Measurements from ENCODE around the gene THBD. TPM values are rescaled to one million over a fixed set of nuclear protein-coding genes. Genes with fewer than 3 reads are reported as not detected.

Gene THBD
- total RNA-seq, result 11.7 and 19.9 TPM in 2 replicates

GRCh38 chr20:23049201-23050075, at the start of gene THBD:
THBD (minus strand) TSS chr20:23049672; CDS start chr20:23049504, 168 bp downstream.

GRCh38 chr20:23086056-23086566, 36.6 kb upstream of the THBD start, which contains the start of gene CD93:
CD93 (minus strand) TSS chr20:23086324; CDS start chr20:23086192, 132 bp downstream.

GRCh38 chr20:23034721-23035671, 14.5 kb downstream of the THBD start, which contains the start of gene SSTR4:
SSTR4 (plus strand) TSS chr20:23035312; CDS start chr20:23035484, 172 bp downstream.

Other genes with a start within 250 kb of the THBD start
- not detected in 2 replicates for gene SSTR4, start 14.4 kb downstream of the THBD start, total RNA-seq
- gene CD93, start 36.7 kb upstream of the THBD start, total RNA-seq, result 7.8 and 26.4 TPM in 2 replicates

Data from cardiac atrium fibroblast (primary cell).